Measurements from ENCODE around the gene UNC5C.

GRCh38 chr4:95524729-95525128 is 24.0 kb downstream of the UNC5C start:
- TF ChIP-seq MAX (IDR thresholded peaks at IDR 0.05) (no peak), ZNF274 (IDR thresholded peaks at IDR 0.05; ENCODE audit: borderline replicate concordance, extremely low read depth, low read length) (no peak), CTCF (IDR thresholded peaks at IDR 0.05; ENCODE audit: control extremely low read depth in 1 of 3, insufficient read depth in 1 of 3, low read depth in 1 of 3, low read length in 3 of 3) (no peak), EZH2 (IDR thresholded peaks at IDR 0.05; ENCODE audit: low read depth, low read length, severe bottlenecking) (no peak), SIRT6 (IDR thresholded peaks at IDR 0.05; ENCODE audit: low read length) (no peak), TEAD4 (IDR thresholded peaks at IDR 0.05; ENCODE audit: low read depth, low read length) (no peak), KDM5A (IDR thresholded peaks at IDR 0.05; ENCODE audit: low read length) (no peak), CHD2 (IDR thresholded peaks at IDR 0.05; ENCODE audit: low read length) (no peak), ASH2L (IDR thresholded peaks at IDR 0.05; ENCODE audit: low read length) (no peak)
